Endothelial cell of umbilical vein (primary cell): ENCODE results near the gene SYNDIG1. TPM values are rescaled to one million over a fixed set of nuclear protein-coding genes. Genes with fewer than 3 reads are reported as not detected.

Source experiments
- BruUV-seq: library from RNA; stranded (reverse); fragments of 400-500 nt; replicated peaks from 2 replicates; lab custom pipeline; 2021; lab: Mats Ljungman, UMichigan
- CTCF ChIA-PET: fragments of 300-600, 350-600 bp; sonication (Branson Sonifier 250); formaldehyde crosslinking; loops from one replicate; lab custom pipeline; 2021; ENCODE audit warnings: antibody characterized with exemption, inconsistent platforms; lab: Charles Lee
- POLR2A ChIA-PET: fragments of 300-600, 350-600 bp; sonication (Branson Sonifier 250); formaldehyde crosslinking; loops from one replicate; lab custom pipeline; 2021; ENCODE audit warnings: antibody characterized with exemption, inconsistent platforms; lab: Charles Lee
- DNase-seq: peaks from one replicate; pipeline ENCODE4 v3.0.0-alpha.2; 2011; ENCODE audit warnings: low read depth, low spot score
- FAIRE-seq: peaks from 2 replicates; lab custom pipeline; 2011; peaks lifted over from hg19 to GRCh38; lab: Jason Lieb, UNC
- H2AFZ ChIP-seq: 2 replicates; pipeline ENCODE4 v1.6.0; 2012; ENCODE audit warnings: low read depth, low read length, control low read depth, inconsistent platforms
- H3K27ac ChIP-seq: 2 replicates; pipeline ENCODE4 v1.5.1; 2011; ENCODE audit warnings: low read depth, mild to moderate bottlenecking, control low read depth, low read length, moderate library complexity; ENCODE audit not compliant: insufficient read depth
- H3K27me3 ChIP-seq, 2 experiments: 2 replicates each; pipeline versions ENCODE4 v1.6.0 to v1.6.1; 2011; ENCODE audit warnings: low read length in 2 of 2, mixed read lengths in 1 of 2; ENCODE audit not compliant: control insufficient read depth in 2 of 2, insufficient read depth in 2 of 2
- H3K36me3 ChIP-seq, 2 experiments: 2 replicates in 1 of 2; 3 replicates in 1 of 2; pipeline ENCODE4 v1.5.1; 2011; ENCODE audit warnings: low read length in 2 of 2, mild to moderate bottlenecking in 1 of 2, moderate library complexity in 1 of 2; ENCODE audit not compliant: control insufficient read depth in 2 of 2, insufficient read depth in 2 of 2; ENCODE audit errors: extremely low read depth in 1 of 2
- H3K4me1 ChIP-seq: 3 replicates; pipeline ENCODE4 v1.5.1; 2011; ENCODE audit warnings: mild to moderate bottlenecking, low read length; ENCODE audit not compliant: control insufficient read depth, insufficient read depth; ENCODE audit errors: extremely low read depth
- H3K4me2 ChIP-seq: 2 replicates; pipeline ENCODE4 v1.6.1; 2011; ENCODE audit warnings: low read length, control low read depth, mixed read lengths; ENCODE audit not compliant: insufficient read depth
- H3K4me3 ChIP-seq, 3 experiments: fragments of 200-600 bp in 1 of 3; sonication (generic), shearing (Covaris generic) in 1 of 3; replicated peaks in 1 of 3; 2 replicates each; pipeline ENCODE4 v1.5.1; 2011 to 2016; ENCODE audit warnings: control low read depth in 3 of 3, low read length in 3 of 3, mild to moderate bottlenecking in 2 of 3, inconsistent platforms in 1 of 3, low read depth in 1 of 3, moderate library complexity in 1 of 3; ENCODE audit not compliant: insufficient read depth in 1 of 3
- H3K79me2 ChIP-seq: 2 replicates; pipeline ENCODE4 v1.6.0; 2012; ENCODE audit warnings: low read length, inconsistent platforms; ENCODE audit not compliant: control insufficient read depth, insufficient read depth
- H3K9ac ChIP-seq: replicated peaks from 2 replicates; pipeline ENCODE3; 2011; ENCODE audit warnings: low read length, control low read depth; ENCODE audit not compliant: insufficient read depth; ENCODE audit errors: extremely low read depth
- H3K9me1 ChIP-seq: replicated peaks from 3 replicates; pipeline ENCODE4 v1.6.0; 2011; ENCODE audit warnings: mild to moderate bottlenecking, low read length; ENCODE audit not compliant: control insufficient read depth, insufficient read depth; ENCODE audit errors: extremely low read depth
- H3K9me3 ChIP-seq: replicated peaks from 2 replicates; pipeline ENCODE4 v1.5.1; 2012; ENCODE audit warnings: low read length, inconsistent platforms; ENCODE audit not compliant: control insufficient read depth, insufficient read depth
- H4K20me1 ChIP-seq: replicated peaks from 2 replicates; pipeline ENCODE3; 2011; ENCODE audit warnings: mild to moderate bottlenecking, low read length; ENCODE audit not compliant: control insufficient read depth, insufficient read depth; ENCODE audit errors: extremely low read depth
- CTCF ChIP-seq, 2 donors: IDR thresholded peaks; 1 replicate in 1 of 2; 2 replicates in 1 of 2; pipeline ENCODE4 v1.5.1; 2011; ENCODE audit warnings: low read length in 2 of 2, mild to moderate bottlenecking in 2 of 2, moderate library complexity in 2 of 2, control low read depth in 1 of 2, inconsistent platforms in 1 of 2, low read depth in 1 of 2; ENCODE audit not compliant: insufficient read depth in 1 of 2; ENCODE audit errors: extremely low read depth in 1 of 2
- EZH2 ChIP-seq: IDR thresholded peaks from 2 replicates; pipeline ENCODE4 v1.6.1; 2012; ENCODE audit warnings: borderline replicate concordance, low read depth, mild to moderate bottlenecking, moderate library complexity, low read length, inconsistent platforms; ENCODE audit not compliant: severe bottlenecking
- FOS ChIP-seq: IDR thresholded peaks from 2 replicates; pipeline ENCODE4 v1.6.1; 2011; ENCODE audit warnings: mild to moderate bottlenecking, low read length, moderate library complexity, borderline replicate concordance; ENCODE audit not compliant: insufficient read depth
- GATA2 ChIP-seq: IDR thresholded peaks from 2 replicates; pipeline ENCODE4 v1.7.0; 2011; ENCODE audit warnings: low read depth, mild to moderate bottlenecking, moderate library complexity, mixed read lengths, low read length; ENCODE audit not compliant: insufficient read length, insufficient read depth
- JUN ChIP-seq: IDR thresholded peaks from 2 replicates; pipeline ENCODE4 v1.6.1; 2011; ENCODE audit warnings: borderline replicate concordance, low read depth; ENCODE audit not compliant: insufficient read length, insufficient read depth
- MAX ChIP-seq: IDR thresholded peaks from 2 replicates; pipeline ENCODE4 v1.6.1; 2011; ENCODE audit not compliant: insufficient read depth, insufficient read length
- MYC ChIP-seq: IDR thresholded peaks from one replicate; pipeline ENCODE4 v1.6.1; 2011; ENCODE audit warnings: mild to moderate bottlenecking, low read depth, low read length
- POLR2A ChIP-seq: IDR thresholded peaks from 2 replicates; pipeline ENCODE4 v1.6.1; 2012; ENCODE audit warnings: low read depth, mild to moderate bottlenecking, control low read depth, low read length
- POLR2AphosphoS5 ChIP-seq: IDR thresholded peaks from 2 replicates; pipeline ENCODE4 v1.6.1; 2012; ENCODE audit warnings: low read depth, mild to moderate bottlenecking, control low read depth, low read length, moderate library complexity; ENCODE audit not compliant: insufficient read depth
- dilution Hi-C: fragments of 300-500 bp; cut with MboI; formaldehyde crosslinking; loops from one replicate; pipeline ENCODE4 v1.15.0; 2019; ENCODE audit warnings: low sequenced_read_pairs; ENCODE audit not compliant: extremely low pct_ligation_motif_present
- intact Hi-C: fragments of 100-400 bp; cut with micrococcal nuclease; formaldehyde crosslinking; loops from one replicate; pipeline ENCODE4 v1.10.0; 2022
- polyA plus RNA-seq, 4 experiments: library from polyadenylated mRNA; depleted of rRNA in 3 of 4; stranded (reverse) in 3 of 4; unstranded in 1 of 4; fragments of >200 nt; gene quantifications; 2 replicates each; pipeline versions ENCODE4 v1.2.1 to v1.2.3, GENCODE V29; 2011 to 2012; ENCODE audit warnings: missing spikeins in 1 of 4
- total RNA-seq: library from RNA; stranded (reverse); gene quantifications from 2 replicates; pipeline ENCODE4 v1.2.3, GENCODE V29; 2021

SYNDIG1 gene
- total and polyA plus RNA-seq, 2 donors (not counting 3 experiments of a cell fraction or from before 2014, with no cell fraction given), result not detected

GRCh38 chr20:24694727-24695528 is 225.5 kb downstream of the SYNDIG1 start:
- no peak overlapping the region for H3K4me2 ChIP-seq
- POLR2A ChIA-PET, result no interaction called here
- H3K4me3 ChIP-seq, result no peak overlapping the region
- H3K9me3 ChIP-seq, result peaks cover 3% of the 10 kb centered on the region
- no peak overlapping the region for H3K27ac ChIP-seq
- H4K20me1 ChIP-seq, result no peaks in the 10 kb centered on the region
- FAIRE-seq, result no peak
- no peak overlapping the region for H2AFZ ChIP-seq
- CTCF ChIA-PET, result no interaction called here
- H3K9me1 ChIP-seq, result no peaks in the 10 kb centered on the region
- BruUV-seq, result no TSS peak
- DNase-seq, result no peak
- no peaks in the 10 kb centered on the region for H3K79me2 ChIP-seq
- no peak overlapping the region for H3K9ac ChIP-seq
- dilution Hi-C loops (no loop called here), intact Hi-C loops (no loop called here)
- no peaks in the 10 kb centered on the region for H3K36me3 ChIP-seq
- H3K4me1 ChIP-seq, result no peaks in the 10 kb centered on the region
- TF ChIP-seq GATA2, result no peak
- no peak for TF ChIP-seq POLR2A
- no peak for TF ChIP-seq POLR2AphosphoS5
- TF ChIP-seq EZH2, result no peak
- no peak for TF ChIP-seq FOS
- no peak for TF ChIP-seq JUN
- TF ChIP-seq MAX, result no peak
- no peak for TF ChIP-seq CTCF (IDR thresholded peaks at IDR 0.05; ENCODE audit: extremely low read depth in 1 of 2, insufficient read depth in 1 of 2, low read depth in 1 of 2, low read length in 2 of 2)
- no peak for TF ChIP-seq MYC
- no peaks in the 10 kb centered on the region for H3K27me3 ChIP-seq
